LHCN-M2 (cell line): Measurements from ENCODE around the gene TOM1L2. TPM values are rescaled to one million over a fixed set of nuclear protein-coding genes. Genes with fewer than 3 reads are reported as not detected.

ENCODE experiments used
- DNase-seq: peaks from one replicate; pipeline ENCODE4 v3.0.0-alpha.2; 2012; ENCODE audit warnings: low read depth
- total RNA-seq: library from RNA; depleted of rRNA; stranded (reverse); fragments of >200 nt; gene quantifications from 2 replicates; pipeline ENCODE4 v1.2.3, GENCODE V29; 2014

The TOM1L2 gene
- total RNA-seq, 1 experiment from 2014 or later, result 39.2 TPM

GRCh38 chr17:17877529-17878358, 94.5 kb downstream of the TOM1L2 start:
- no peak for DNase-seq

- DNase-seq, result no peak
Observed at GRCh38 chr17:17876959-17877528, 95.2 kb downstream of the TOM1L2 start.

DNA sequence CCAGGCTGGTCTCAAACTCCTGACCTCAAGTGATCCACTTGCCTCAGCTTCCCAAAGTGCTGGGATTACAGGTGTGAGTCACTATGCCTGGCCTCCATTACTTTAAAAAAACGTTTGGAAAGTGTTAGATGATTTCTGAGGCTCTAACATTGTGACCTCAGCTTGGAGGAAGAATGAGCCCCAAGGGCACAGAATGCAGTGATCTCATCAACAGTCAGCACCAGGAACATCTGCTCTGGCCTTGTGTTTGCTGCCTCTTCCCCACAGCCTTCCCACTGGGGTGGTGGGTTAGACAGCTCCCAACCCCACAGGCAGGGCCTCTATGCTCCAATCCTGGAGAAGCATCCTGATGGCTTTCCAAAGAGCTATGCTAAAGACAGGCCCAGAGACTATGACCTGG, 97.7 kb downstream of the TOM1L2 start:
- DNase-seq, result peak; percentile 91

DNA sequence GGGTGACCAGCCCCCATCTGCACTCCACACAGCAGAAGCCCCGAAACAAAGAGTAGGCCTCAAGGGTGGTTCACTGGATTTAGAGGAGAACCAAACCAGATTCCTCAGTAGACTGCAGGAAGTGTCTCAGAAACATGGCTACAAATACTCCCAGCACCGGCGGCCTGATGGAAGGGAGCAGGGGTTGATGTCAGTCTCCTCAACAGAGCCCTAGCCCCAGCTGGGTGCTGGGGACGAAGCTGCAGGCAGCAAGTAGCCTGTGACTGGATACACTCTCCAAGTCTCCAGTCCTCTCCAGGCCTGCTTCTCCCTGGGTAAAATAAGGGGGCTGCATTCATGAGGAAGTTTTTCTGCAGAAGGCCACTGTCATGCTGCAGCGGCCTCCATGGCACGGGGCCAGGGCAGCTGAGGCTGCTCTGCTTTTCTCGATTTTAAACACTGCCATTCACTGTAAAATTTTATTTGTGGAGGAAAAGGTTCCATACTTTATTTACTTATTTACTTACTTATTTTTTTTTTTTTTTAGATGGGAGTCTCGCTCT, 98.7 kb downstream of the TOM1L2 start:
- no peak for DNase-seq

GRCh38 chr17:17872547-17873345, 99.5 kb downstream of the TOM1L2 start:
- peak; percentile 21 for DNase-seq

GRCh38 chr17:17871913-17872312, 100.3 kb downstream of the TOM1L2 start:
- no peak for DNase-seq

GRCh38 chr17:17870247-17870646, 102.0 kb downstream of the TOM1L2 start:
- no peak for DNase-seq

- DNase-seq, result no peak
Observed at GRCh38 chr17:17868641-17869522, 103.3 kb downstream of the TOM1L2 start.

GRCh38 chr17:17866897-17867296, 105.3 kb downstream of the TOM1L2 start:
- DNase-seq, result no peak

DNA sequence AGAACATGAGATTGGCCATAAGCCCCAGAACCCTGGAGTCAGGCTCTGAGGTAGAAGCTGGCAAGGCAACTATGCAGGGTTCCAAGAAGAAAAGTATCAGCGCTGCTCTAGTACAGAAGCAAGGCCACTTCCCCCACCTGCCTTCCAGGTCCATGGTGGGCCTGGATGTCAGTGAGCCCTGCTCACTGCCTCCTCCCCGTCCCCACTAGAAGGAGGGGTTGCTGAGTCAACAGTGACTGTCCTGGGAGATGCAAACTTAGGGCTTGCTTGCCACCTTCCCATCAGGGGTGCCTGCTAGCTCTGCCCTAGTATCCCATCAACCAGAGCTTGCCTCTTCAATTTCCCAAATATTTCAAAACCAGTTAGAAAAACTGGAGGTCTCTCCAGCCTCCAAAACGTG, 105.8 kb downstream of the TOM1L2 start:
- DNase-seq, result no peak

DNA sequence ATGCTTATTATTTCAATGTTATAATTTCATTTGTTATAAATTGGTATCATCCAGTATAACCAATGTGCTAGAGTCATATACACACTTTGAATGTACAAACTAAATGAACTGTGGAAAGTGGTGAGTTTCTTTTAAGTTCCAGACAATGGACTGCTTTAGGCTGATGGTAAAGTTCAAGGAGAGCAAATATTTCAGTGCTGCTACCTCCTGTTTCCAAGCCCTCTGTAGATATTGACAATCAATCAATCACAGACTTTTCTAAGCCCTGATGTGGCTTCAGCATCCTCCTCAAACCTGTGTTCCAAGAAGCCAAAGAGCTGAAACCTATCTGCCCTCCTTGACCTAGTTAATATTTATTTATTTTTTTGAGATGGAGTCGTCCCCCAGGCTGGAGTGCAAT, 107.2 kb downstream of the TOM1L2 start:
- DNase-seq, result no peak

DNA sequence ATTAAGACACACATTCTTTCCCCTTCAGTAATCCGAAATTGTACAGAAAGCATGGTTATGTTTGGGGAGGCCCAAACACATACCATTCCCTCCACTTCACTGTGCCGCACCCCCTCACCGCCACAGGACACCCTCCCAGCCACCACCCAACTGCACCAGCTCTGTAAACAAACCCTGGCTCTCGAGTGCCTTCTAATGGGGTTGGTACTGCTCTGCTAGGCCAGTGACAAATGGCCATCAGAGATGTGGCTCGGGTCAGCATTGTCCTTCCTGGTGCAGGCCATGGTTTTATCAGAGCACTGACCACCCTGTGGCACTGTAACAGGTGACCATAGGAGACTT, 111.5 kb downstream of the TOM1L2 start:
- DNase-seq, result no peak

GRCh38 chr17:17859909-17860765, 112.1 kb downstream of the TOM1L2 start:
- peak; percentile 41 for DNase-seq

GRCh38 chr17:17857496-17857895, 114.7 kb downstream of the TOM1L2 start:
- no peak for DNase-seq

DNA sequence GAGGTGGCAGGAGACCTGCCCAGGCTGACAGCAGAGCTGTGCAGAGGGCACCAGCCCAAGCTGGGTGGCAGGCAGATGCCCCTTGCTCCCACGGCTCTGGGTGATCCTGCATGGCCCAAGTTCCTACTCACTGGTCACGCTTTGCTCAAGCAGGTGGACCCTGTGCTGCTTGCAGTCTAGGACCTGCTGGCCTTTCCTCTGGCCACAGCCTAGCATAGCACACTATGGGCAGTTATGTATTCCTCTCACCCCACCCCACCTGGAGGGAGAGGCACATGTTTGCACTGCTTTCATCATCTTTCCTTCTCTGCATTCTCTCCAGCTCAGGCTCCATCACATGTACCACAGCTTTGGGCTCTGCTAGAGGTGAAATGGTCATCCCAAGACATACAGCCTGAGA, 115.8 kb downstream of the TOM1L2 start:
- DNase-seq, result no peak

GRCh38 chr17:17855976-17856375, 116.2 kb downstream of the TOM1L2 start:
- peak; percentile 58 for DNase-seq

DNA sequence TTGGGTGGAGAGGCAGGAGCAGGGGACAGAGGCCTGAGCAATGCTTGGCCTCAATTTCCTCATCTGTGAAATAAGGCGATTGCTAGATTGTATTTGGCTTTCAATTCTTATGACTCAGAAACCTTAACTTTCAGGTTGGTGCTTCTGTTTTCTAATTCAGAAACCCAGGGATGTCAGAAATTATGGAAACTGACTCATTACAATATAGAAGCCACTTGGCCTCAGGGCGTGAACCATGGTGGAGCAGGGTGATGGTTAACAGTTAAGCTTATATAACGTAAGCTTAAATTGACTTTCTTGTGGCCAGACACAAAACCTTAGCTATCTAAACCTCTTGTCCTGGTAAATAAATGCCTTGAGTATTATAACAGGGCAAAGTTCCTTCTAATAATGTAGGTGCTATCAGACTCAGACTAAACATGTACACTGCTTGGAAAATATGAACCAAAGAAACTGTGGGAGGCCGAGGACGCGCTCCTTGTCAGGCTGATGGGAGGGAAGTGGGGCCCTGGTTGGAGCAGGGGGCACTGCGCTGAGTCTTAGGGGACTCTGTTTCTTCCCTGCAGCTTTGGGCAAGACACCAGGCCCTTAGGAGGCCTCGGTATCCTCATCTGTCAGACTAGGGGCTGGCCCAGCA, 118.3 kb downstream of the TOM1L2 start:
- no peak for DNase-seq

GRCh38 chr17:17852930-17853329, 119.3 kb downstream of the TOM1L2 start:
- no peak for DNase-seq

GRCh38 chr17:17851103-17852002, 120.8 kb downstream of the TOM1L2 start:
- no peak for DNase-seq
